ENCODE results near the gene FAM13B. TPM values are rescaled to one million over a fixed set of nuclear protein-coding genes. Genes with fewer than 3 reads are reported as not detected.
A peak's percentile ranks its signal among the peaks of the same experiment; 100 is the strongest.

The FAM13B gene
- total RNA-seq, 1 experiment from 2014 or later: 23.5 TPM

DNA sequence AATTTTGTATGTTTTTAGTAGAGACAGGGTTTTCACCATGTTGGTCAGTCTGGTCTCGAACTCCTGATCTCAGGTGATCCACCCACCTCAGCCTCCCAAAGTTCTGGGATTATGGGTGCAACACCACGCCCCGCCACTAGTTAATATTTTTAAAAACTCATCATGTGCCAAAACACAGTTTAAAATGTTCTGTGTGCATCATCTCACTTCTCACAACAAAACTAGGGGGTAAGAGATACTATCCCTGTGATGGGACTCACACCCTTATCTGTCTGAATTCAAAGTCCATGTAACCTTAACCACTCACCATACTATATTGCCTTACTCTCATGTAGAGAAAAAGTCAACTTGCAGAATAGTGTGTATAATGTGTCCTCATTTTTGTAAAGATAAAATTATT is 141.0 kb downstream of the FAM13B start:
- CTCF ChIA-PET: no interaction called here

GRCh38 chr5:137890845-137891244 is 142.0 kb downstream of the FAM13B start:
- Histone ChIP-seq H3K9me3 (ENCODE audit: low read depth, low read length, poor library complexity, severe bottlenecking) (no peaks in the 10 kb centered on the region), H3K36me3 (ENCODE audit: insufficient read depth, low read length, poor library complexity, severe bottlenecking) (no peaks in the 10 kb centered on the region), H3K27me3 (replicated peaks; ENCODE audit: insufficient read depth, low read depth, low read length, poor library complexity) (no peaks in the 10 kb centered on the region), H3K27ac (ENCODE audit: low read depth, low read length, poor library complexity, severe bottlenecking) (no peak overlapping the region), H3K4me3 (ENCODE audit: low read depth, low read length, poor library complexity, severe bottlenecking) (no peak overlapping the region), H3K4me1 (ENCODE audit: insufficient read depth, low read length, poor library complexity, severe bottlenecking) (no peaks in the 10 kb centered on the region)
- BruUV-seq (replicated peaks): no TSS peak
- intact Hi-C loops (cut with micrococcal nuclease; ENCODE audit: unreplicated experiment): no loop called here
- TF ChIP-seq, protein P1, sequence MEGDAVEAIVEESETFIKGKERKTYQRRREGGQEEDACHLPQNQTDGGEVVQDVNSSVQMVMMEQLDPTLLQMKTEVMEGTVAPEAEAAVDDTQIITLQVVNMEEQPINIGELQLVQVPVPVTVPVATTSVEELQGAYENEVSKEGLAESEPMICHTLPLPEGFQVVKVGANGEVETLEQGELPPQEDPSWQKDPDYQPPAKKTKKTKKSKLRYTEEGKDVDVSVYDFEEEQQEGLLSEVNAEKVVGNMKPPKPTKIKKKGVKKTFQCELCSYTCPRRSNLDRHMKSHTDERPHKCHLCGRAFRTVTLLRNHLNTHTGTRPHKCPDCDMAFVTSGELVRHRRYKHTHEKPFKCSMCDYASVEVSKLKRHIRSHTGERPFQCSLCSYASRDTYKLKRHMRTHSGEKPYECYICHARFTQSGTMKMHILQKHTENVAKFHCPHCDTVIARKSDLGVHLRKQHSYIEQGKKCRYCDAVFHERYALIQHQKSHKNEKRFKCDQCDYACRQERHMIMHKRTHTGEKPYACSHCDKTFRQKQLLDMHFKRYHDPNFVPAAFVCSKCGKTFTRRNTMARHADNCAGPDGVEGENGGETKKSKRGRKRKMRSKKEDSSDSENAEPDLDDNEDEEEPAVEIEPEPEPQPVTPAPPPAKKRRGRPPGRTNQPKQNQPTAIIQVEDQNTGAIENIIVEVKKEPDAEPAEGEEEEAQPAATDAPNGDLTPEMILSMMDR (conservative IDR thresholded peaks at IDR 0.05; ENCODE audit: low read depth, low read length): no peak
- no peak for TF ChIP-seq EZH2 (IDR thresholded peaks at IDR 0.05; ENCODE audit: borderline replicate concordance, low read depth, low read length, poor library complexity, severe bottlenecking)
- ChIA-PET POLR2A (ENCODE audit: low non-redundant PET) (no interaction called here), CTCF (no interaction called here)
- DNase-seq (ENCODE audit: low spot score): no peak

More for the DNA sequence above, 141.0 kb downstream of the FAM13B start:
- BruUV-seq (replicated peaks): no TSS peak
- no peaks in the 10 kb centered on the region for H3K4me1 ChIP-seq (ENCODE audit: insufficient read depth, low read length, poor library complexity, severe bottlenecking)
- no peak for DNase-seq (ENCODE audit: low spot score)
- H3K27me3 ChIP-seq (replicated peaks; ENCODE audit: insufficient read depth, low read depth, low read length, poor library complexity): no peaks in the 10 kb centered on the region
- TF ChIP-seq, protein P1 (conservative IDR thresholded peaks at IDR 0.05; ENCODE audit: low read depth, low read length): peak; percentile 32; the same call in 1 of the 2 replicates
- no peak for TF ChIP-seq EZH2 (IDR thresholded peaks at IDR 0.05; ENCODE audit: borderline replicate concordance, low read depth, low read length, poor library complexity, severe bottlenecking)
- no peak overlapping the region for H3K4me3 ChIP-seq (ENCODE audit: low read depth, low read length, poor library complexity, severe bottlenecking)
- H3K9me3 ChIP-seq (ENCODE audit: low read depth, low read length, poor library complexity, severe bottlenecking): no peaks in the 10 kb centered on the region
- POLR2A ChIA-PET (ENCODE audit: low non-redundant PET): no interaction called here
- no peaks in the 10 kb centered on the region for H3K36me3 ChIP-seq (ENCODE audit: insufficient read depth, low read length, poor library complexity, severe bottlenecking)
- intact Hi-C loops (cut with micrococcal nuclease; ENCODE audit: unreplicated experiment): no loop called here
- no peak overlapping the region for H3K27ac ChIP-seq (ENCODE audit: low read depth, low read length, poor library complexity, severe bottlenecking)

DNA sequence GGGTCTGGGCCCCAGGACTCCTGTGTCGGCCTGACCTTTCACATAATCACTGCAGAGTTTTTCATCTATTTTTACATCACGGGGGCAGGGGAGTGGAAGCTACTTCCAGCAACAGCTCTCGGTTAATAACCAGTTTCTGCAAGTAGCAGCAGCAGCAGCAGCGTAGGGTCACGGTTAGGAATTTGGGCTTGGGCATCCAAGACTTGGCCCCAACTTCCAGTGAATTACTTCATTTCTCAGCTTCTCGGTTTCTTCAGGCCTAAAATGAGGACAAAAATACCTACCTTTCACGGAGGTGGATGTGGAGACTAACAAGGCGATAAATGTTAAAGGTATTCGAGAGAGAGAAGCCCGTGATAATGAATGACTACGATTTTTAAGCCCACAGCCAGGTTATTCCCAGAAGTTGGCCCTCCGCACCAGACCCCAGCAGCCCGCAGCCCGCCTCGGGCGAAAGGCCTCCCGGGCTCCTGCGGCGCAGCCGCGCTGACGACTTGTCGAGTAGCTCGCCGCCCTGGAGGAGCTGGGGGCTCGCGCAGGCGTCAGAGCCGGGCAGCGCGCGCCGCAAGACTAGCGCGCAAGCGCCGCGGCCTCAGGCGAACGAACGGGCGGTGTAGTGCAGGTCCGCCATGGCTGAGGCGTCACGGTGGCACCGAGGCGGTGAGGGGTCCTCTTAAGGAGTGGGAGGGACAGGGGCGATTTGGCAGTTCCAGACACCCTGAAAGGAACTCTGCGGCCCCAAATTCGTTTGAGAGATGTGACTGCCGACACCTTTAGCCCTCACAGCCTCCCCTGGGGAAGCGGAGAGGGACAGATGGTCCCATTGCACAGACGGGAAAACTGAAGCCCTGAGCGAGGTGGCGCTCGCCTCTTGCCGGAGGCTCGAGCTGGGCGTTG is 143.8 kb downstream of the FAM13B start, which contains the start of gene PKD2L2:
Gene PKD2L2 (plus strand): TSS at position 595 of the 897 bp plus-strand sequence. CDS start 35 bp downstream, at position 630.
- Histone ChIP-seq H3K27ac (ENCODE audit: low read depth, low read length, poor library complexity, severe bottlenecking) (peak within 1 kb of the TSS; percentile 28), H3K4me3 (ENCODE audit: low read depth, low read length, poor library complexity, severe bottlenecking) (peak within 1 kb of the TSS; percentile 42), H3K27me3 (replicated peaks; ENCODE audit: insufficient read depth, low read depth, low read length, poor library complexity) (no peaks in the 10 kb centered on the region), H3K4me1 (ENCODE audit: insufficient read depth, low read length, poor library complexity, severe bottlenecking) (no peaks in the 10 kb centered on the region), H3K36me3 (ENCODE audit: insufficient read depth, low read length, poor library complexity, severe bottlenecking) (no peaks in the 10 kb centered on the region), H3K9me3 (ENCODE audit: low read depth, low read length, poor library complexity, severe bottlenecking) (no peaks in the 10 kb centered on the region)
- intact Hi-C loops (cut with micrococcal nuclease; ENCODE audit: unreplicated experiment): no loop called here
- CTCF ChIA-PET: no interaction called here
- POLR2A ChIA-PET (ENCODE audit: low non-redundant PET): interaction anchor here (0.6 to 1.1 kb wide), 2 partner anchors 9 to 24 kb away, joined by 6 to 13 read pairs; no protein-coding TSS in a partner anchor
- peak; percentile 91 for DNase-seq (ENCODE audit: low spot score)
- TSS peak; percentile 77 for BruUV-seq (replicated peaks)
- TF ChIP-seq EZH2 (IDR thresholded peaks at IDR 0.05; ENCODE audit: borderline replicate concordance, low read depth, low read length, poor library complexity, severe bottlenecking): no peak
- TF ChIP-seq, protein P1 (conservative IDR thresholded peaks at IDR 0.05; ENCODE audit: low read depth, low read length): no peak

Measured in A673 (cell line).